Measurements from ENCODE around the gene PTTG1.

DNA sequence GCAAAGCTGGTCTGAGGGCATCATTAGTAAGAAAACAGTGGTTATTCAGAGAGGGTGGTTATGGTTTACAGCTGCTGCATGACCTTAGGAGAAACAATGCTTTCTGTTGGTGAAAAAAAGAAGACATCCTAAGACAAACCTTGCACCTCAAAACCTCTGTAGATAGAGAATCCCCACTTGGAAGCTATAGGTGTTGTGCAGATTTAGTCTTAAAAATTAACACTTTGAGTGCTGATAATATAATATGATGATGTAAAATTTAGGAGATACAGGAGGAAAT, 1.4 kb upstream of the PTTG1 start:
- TF ChIP-seq DPF2 (IDR thresholded peaks at IDR 0.05): no peak
- no peak for TF ChIP-seq CBX2 (IDR thresholded peaks at IDR 0.05; ENCODE audit: insufficient read depth, low read length, poor library complexity, severe bottlenecking)
- no peak for TF ChIP-seq KLF1 (tag; IDR thresholded peaks at IDR 0.05)
- TF ChIP-seq SOX6 (IDR thresholded peaks at IDR 0.05): no peak
- TF ChIP-seq, protein P1, sequence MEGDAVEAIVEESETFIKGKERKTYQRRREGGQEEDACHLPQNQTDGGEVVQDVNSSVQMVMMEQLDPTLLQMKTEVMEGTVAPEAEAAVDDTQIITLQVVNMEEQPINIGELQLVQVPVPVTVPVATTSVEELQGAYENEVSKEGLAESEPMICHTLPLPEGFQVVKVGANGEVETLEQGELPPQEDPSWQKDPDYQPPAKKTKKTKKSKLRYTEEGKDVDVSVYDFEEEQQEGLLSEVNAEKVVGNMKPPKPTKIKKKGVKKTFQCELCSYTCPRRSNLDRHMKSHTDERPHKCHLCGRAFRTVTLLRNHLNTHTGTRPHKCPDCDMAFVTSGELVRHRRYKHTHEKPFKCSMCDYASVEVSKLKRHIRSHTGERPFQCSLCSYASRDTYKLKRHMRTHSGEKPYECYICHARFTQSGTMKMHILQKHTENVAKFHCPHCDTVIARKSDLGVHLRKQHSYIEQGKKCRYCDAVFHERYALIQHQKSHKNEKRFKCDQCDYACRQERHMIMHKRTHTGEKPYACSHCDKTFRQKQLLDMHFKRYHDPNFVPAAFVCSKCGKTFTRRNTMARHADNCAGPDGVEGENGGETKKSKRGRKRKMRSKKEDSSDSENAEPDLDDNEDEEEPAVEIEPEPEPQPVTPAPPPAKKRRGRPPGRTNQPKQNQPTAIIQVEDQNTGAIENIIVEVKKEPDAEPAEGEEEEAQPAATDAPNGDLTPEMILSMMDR (IDR thresholded peaks at IDR 0.05 in 2 of 3, conservative IDR thresholded peaks at IDR 0.05 in 1 of 3; ENCODE audit: insufficient read depth in 2 of 3, low read depth in 1 of 3, low read length in 3 of 3): no peak
- TF ChIP-seq ZNF384 (IDR thresholded peaks at IDR 0.05; ENCODE audit: low read depth, low read length): no peak
- TF ChIP-seq POLR2AphosphoS5 (IDR thresholded peaks at IDR 0.05; ENCODE audit: control insufficient read depth, insufficient read depth, low read depth, low read length): no peak
- no peak for TF ChIP-seq GTF2E2 (tag; IDR thresholded peaks at IDR 0.05)
- TF ChIP-seq HMG20B (CRISPR knock-in tag; IDR thresholded peaks at IDR 0.05): no peak
- TF ChIP-seq POLR2AphosphoS2 (IDR thresholded peaks at IDR 0.05; ENCODE audit: low read length): no peak
- TF ChIP-seq, protein P2, sequence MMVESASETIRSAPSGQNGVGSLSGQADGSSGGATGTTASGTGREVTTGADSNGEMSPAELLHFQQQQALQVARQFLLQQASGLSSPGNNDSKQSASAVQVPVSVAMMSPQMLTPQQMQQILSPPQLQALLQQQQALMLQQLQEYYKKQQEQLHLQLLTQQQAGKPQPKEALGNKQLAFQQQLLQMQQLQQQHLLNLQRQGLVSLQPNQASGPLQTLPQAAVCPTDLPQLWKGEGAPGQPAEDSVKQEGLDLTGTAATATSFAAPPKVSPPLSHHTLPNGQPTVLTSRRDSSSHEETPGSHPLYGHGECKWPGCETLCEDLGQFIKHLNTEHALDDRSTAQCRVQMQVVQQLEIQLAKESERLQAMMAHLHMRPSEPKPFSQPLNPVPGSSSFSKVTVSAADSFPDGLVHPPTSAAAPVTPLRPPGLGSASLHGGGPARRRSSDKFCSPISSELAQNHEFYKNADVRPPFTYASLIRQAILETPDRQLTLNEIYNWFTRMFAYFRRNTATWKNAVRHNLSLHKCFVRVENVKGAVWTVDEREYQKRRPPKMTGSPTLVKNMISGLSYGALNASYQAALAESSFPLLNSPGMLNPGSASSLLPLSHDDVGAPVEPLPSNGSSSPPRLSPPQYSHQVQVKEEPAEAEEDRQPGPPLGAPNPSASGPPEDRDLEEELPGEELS (CRISPR knock-in tag; IDR thresholded peaks at IDR 0.05; ENCODE audit: borderline replicate concordance): no peak
- TF ChIP-seq, protein P3, sequence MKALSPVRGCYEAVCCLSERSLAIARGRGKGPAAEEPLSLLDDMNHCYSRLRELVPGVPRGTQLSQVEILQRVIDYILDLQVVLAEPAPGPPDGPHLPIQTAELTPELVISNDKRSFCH (CRISPR knock-in tag; IDR thresholded peaks at IDR 0.05): no peak
- TF ChIP-seq, protein P3 (tag; IDR thresholded peaks at IDR 0.05): no peak
- no peak for TF ChIP-seq HNRNPLL (IDR thresholded peaks at IDR 0.05; ENCODE audit: low read depth, low read length, poor library complexity, severe bottlenecking)

Measured in K562 (cell line).